Measurements from ENCODE around the gene PPIE. TPM values are rescaled to one million over a fixed set of nuclear protein-coding genes. Genes with fewer than 3 reads are reported as not detected.

The PPIE gene
- polyA plus RNA-seq (2013, experiment 1 of 2) = 30.7 TPM
- polyA plus RNA-seq (2013, experiment 2 of 2) = 30.4 TPM

DNA sequence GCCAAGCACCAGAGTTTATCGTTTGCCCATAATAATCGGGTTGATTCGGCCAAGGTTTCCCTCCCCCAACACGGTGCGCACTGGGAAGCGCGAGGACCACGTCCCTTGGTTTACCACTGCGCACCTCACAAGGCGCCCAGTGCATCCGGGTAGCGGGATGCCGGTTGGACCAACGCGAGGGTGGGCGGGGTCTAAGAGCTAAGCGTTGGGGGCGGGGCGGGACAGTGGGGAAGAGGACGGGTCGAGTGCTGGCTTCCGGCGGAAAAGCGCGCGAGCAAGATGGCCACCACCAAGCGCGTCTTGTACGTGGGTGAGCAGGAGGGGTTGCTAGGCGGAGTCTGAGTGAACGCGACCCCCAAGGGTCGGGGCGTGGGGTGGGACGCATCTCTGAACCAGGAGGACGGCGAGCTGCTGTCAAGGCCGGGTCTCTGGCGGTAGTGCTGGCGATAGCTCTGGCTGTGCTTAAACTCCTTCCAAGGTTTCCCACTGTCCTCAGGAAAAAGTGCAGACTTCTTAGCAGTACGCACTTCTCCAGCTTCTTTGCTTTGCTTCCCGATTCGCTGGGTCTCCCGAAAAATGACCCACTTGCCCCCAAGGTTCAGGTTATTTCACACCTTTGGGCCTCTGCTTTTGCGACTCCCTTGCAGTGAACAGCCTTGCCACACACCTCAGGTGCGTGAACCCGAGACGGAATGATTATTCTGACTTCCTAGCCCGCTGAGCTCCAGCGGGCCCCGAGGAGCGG is at the start of gene PPIE:
TSS of gene PPIE (plus strand) at position 261 of the 745 bp plus-strand sequence. CDS start at position 280, 19 bp downstream.
- Histone ChIP-seq H3K36me3 (ENCODE audit: control insufficient read depth in 1 of 2, insufficient read depth in 2 of 2, low read depth in 1 of 2, low read length in 2 of 2) (peaks cover 8 to 39% of the 10 kb centered on the region in 2 experiments), H3K23ac (ENCODE audit: low read length in 2 of 2) (no peak within 1 kb of the TSS), H2AK5ac (ENCODE audit: low read length, severe bottlenecking) (no peak within 1 kb of the TSS), H2BK15ac (ENCODE audit: low read depth, poor library complexity, severe bottlenecking) (peak within 1 kb of the TSS; percentile 60), H3K4me2 (ENCODE audit: low read length, poor library complexity, severe bottlenecking) (peak within 1 kb of the TSS; percentile 75), H4K8ac (ENCODE audit: low read length) (peak within 1 kb of the TSS; percentile 86), H3K27ac (ENCODE audit: low read length, poor library complexity, severe bottlenecking) (peak within 1 kb of the TSS; percentile 21), H4K91ac (ENCODE audit: low read length) (peak within 1 kb of the TSS; percentile 48), H3K4me1 (ENCODE audit: control insufficient read depth, insufficient read depth, low read depth, low read length) (peaks cover 6% of the 10 kb centered on the region), H3K9me3 (ENCODE audit: control insufficient read depth, low read length) (no peaks in the 10 kb centered on the region), H2BK120ac (ENCODE audit: low read depth, low read length) (no peak within 1 kb of the TSS), H3K9ac (ENCODE audit: low read length) (peak within 1 kb of the TSS; percentile 91), H2BK5ac (ENCODE audit: low read depth, low read length, poor library complexity, severe bottlenecking) (no peak within 1 kb of the TSS), H3K27me3 (ENCODE audit: control insufficient read depth in 1 of 2, insufficient read depth in 1 of 2, low read length in 2 of 2) (peaks cover 20 to 23% of the 10 kb centered on the region in 2 experiments), H3K14ac (ENCODE audit: low read length in 2 of 2) (peak within 1 kb of the TSS in 1 of 2 experiments; percentile 89), H2BK12ac (ENCODE audit: low read length in 2 of 2) (no peak within 1 kb of the TSS), H3K4me3 (ENCODE audit: insufficient read depth in 1 of 2, low read depth in 1 of 2, low read length in 2 of 2) (peak within 1 kb of the TSS; percentile 74 to 95), H3K4ac (ENCODE audit: low read depth in 1 of 2, low read length in 2 of 2) (peak within 1 kb of the TSS; percentile 42 to 85), H3K18ac (ENCODE audit: low read depth in 1 of 2, low read length in 2 of 2) (peak within 1 kb of the TSS; percentile 60 to 95), H3K79me1 (replicated peaks; ENCODE audit: low read length, poor library complexity, severe bottlenecking) (peaks cover 24% of the 10 kb centered on the region), H2AFZ (ENCODE audit: low read depth, low read length) (peak within 1 kb of the TSS; percentile 91)
- DNase-seq = peak; percentile 86
- 1% methylated on average over 52 of the region's 52 CpGs for WGBS

DNA sequence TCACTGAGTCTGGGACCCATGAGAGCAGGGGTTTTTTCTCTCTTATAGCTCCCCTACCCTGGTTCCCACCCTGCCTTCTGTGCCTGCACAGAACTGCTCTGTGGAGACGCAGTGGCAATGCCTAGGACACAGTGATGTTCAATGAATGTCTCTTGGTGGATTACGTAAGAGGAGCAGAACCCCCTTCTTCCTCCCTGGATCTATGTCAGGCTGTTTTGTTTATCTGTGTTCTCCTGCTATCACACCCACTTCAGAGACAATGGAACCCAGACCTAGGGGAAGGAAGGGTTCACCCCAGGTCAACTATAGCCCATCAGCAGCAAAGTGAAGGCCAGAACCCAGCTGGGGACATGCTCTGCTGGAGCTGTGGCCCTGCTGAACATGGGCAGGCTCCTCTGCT is 49.5 kb upstream of the PPIE start:
- Histone ChIP-seq H3K36me3 (ENCODE audit: control insufficient read depth in 1 of 2, insufficient read depth in 2 of 2, low read depth in 1 of 2, low read length in 2 of 2) (no peaks in the 10 kb centered on the region), H3K4ac (ENCODE audit: low read depth in 1 of 2, low read length in 2 of 2) (no peak overlapping the region), H3K18ac (ENCODE audit: low read depth in 1 of 2, low read length in 2 of 2) (no peak overlapping the region), H3K27me3 (ENCODE audit: control insufficient read depth in 1 of 2, insufficient read depth in 1 of 2, low read length in 2 of 2) (peaks cover 89 to 94% of the 10 kb centered on the region in 2 experiments), H4K91ac (ENCODE audit: low read length) (no peak overlapping the region), H3K79me1 (replicated peaks; ENCODE audit: low read length, poor library complexity, severe bottlenecking) (no peaks in the 10 kb centered on the region), H2AK5ac (ENCODE audit: low read length, severe bottlenecking) (no peak overlapping the region), H3K9ac (ENCODE audit: low read length) (no peak overlapping the region), H4K8ac (ENCODE audit: low read length) (no peak overlapping the region), H3K27ac (ENCODE audit: low read length, poor library complexity, severe bottlenecking) (no peak overlapping the region), H2BK15ac (ENCODE audit: low read depth, poor library complexity, severe bottlenecking) (no peak overlapping the region), H2BK120ac (ENCODE audit: low read depth, low read length) (no peak overlapping the region), H3K4me2 (ENCODE audit: low read length, poor library complexity, severe bottlenecking) (no peak overlapping the region), H3K4me1 (ENCODE audit: control insufficient read depth, insufficient read depth, low read depth, low read length) (peaks cover 14% of the 10 kb centered on the region), H3K9me3 (ENCODE audit: control insufficient read depth, low read length) (no peaks in the 10 kb centered on the region), H3K14ac (ENCODE audit: low read length in 2 of 2) (no peak overlapping the region), H2BK5ac (ENCODE audit: low read depth, low read length, poor library complexity, severe bottlenecking) (no peak overlapping the region), H3K4me3 (ENCODE audit: insufficient read depth in 1 of 2, low read depth in 1 of 2, low read length in 2 of 2) (no peak overlapping the region), H2AFZ (ENCODE audit: low read depth, low read length) (no peak overlapping the region), H2BK12ac (ENCODE audit: low read length in 2 of 2) (no peak overlapping the region), H3K23ac (ENCODE audit: low read length in 2 of 2) (no peak overlapping the region)
- DNase-seq = no peak
- WGBS = 67% methylated on average over 2 of the region's 2 CpGs

DNA sequence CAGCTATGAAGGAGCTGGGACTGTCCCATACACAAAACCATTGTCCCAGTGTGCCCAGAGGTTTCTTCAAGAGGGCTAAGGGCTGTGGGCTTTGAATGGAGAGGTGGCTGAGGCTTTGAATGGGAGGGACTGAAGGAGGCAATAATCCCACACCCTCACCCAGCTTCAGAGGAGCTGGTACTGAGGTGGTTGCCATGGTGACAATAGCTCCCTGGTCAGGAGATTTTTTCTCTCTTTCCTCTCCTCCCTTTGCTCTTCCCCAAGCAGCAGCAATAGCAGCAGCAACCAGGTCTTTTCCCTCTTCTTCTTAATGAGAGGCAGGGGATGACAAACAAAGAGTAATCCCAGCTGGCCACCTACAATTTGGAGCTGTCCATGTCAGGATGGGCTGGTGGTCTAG is 49.0 kb upstream of the PPIE start:
- Histone ChIP-seq H3K27me3 (ENCODE audit: control insufficient read depth in 1 of 2, insufficient read depth in 1 of 2, low read length in 2 of 2) (peaks cover 89 to 94% of the 10 kb centered on the region in 2 experiments), H3K23ac (ENCODE audit: low read length in 2 of 2) (no peak overlapping the region)

DNA sequence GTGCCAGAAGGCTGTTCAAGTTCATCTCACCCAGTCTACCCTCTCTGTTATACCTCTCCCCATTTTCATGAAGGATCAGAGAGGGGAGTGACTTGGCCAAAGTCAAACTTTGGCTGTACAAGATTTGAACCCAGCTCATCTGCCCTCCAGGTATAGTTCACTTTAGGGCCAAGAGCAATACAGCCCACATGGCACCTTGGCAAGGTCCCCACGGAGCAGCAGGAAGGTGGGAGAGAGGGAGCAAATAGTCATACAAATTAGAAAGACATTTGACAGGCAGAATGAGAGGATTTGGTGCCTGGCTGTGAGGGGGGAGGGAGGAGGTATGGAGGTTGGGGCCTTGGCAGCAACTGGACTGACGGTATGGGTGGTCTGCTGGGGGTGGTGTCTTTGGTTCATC is 48.5 kb upstream of the PPIE start:
- H3K4me1 ChIP-seq (ENCODE audit: control insufficient read depth, insufficient read depth, low read depth, low read length) = peaks cover 14% of the 10 kb centered on the region
- H2BK12ac ChIP-seq (ENCODE audit: low read length in 2 of 2) = no peak overlapping the region
- peak overlapping the region in 1 of 2 experiments; percentile 14 for H3K23ac ChIP-seq (ENCODE audit: low read length in 2 of 2)
- H3K79me1 ChIP-seq (replicated peaks; ENCODE audit: low read length, poor library complexity, severe bottlenecking) = no peaks in the 10 kb centered on the region
- no peak overlapping the region for H2BK120ac ChIP-seq (ENCODE audit: low read depth, low read length)
- no peak overlapping the region for H3K4ac ChIP-seq (ENCODE audit: low read depth in 1 of 2, low read length in 2 of 2)
- peaks cover 89 to 94% of the 10 kb centered on the region in 2 experiments for H3K27me3 ChIP-seq (ENCODE audit: control insufficient read depth in 1 of 2, insufficient read depth in 1 of 2, low read length in 2 of 2)
- H3K9me3 ChIP-seq (ENCODE audit: control insufficient read depth, low read length) = no peaks in the 10 kb centered on the region
- no peak overlapping the region for H2BK5ac ChIP-seq (ENCODE audit: low read depth, low read length, poor library complexity, severe bottlenecking)
- DNase-seq = no peak
- no peak overlapping the region for H2AFZ ChIP-seq (ENCODE audit: low read depth, low read length)
- no peak overlapping the region for H3K27ac ChIP-seq (ENCODE audit: low read length, poor library complexity, severe bottlenecking)
- H2BK15ac ChIP-seq (ENCODE audit: low read depth, poor library complexity, severe bottlenecking) = no peak overlapping the region
- 17% methylated on average over 2 of the region's 2 CpGs for WGBS
- H3K4me3 ChIP-seq (ENCODE audit: insufficient read depth in 1 of 2, low read depth in 1 of 2, low read length in 2 of 2) = no peak overlapping the region
- no peak overlapping the region for H4K91ac ChIP-seq (ENCODE audit: low read length)
- H3K18ac ChIP-seq (ENCODE audit: low read depth in 1 of 2, low read length in 2 of 2) = no peak overlapping the region
- H3K36me3 ChIP-seq (ENCODE audit: control insufficient read depth in 1 of 2, insufficient read depth in 2 of 2, low read depth in 1 of 2, low read length in 2 of 2) = no peaks in the 10 kb centered on the region
- H4K8ac ChIP-seq (ENCODE audit: low read length) = no peak overlapping the region
- H2AK5ac ChIP-seq (ENCODE audit: low read length, severe bottlenecking) = no peak overlapping the region
- no peak overlapping the region for H3K14ac ChIP-seq (ENCODE audit: low read length in 2 of 2)
- no peak overlapping the region for H3K4me2 ChIP-seq (ENCODE audit: low read length, poor library complexity, severe bottlenecking)
- H3K9ac ChIP-seq (ENCODE audit: low read length) = no peak overlapping the region

More for the DNA sequence above, 49.0 kb upstream of the PPIE start:
- no peak for DNase-seq
- Histone ChIP-seq H3K27ac (ENCODE audit: low read length, poor library complexity, severe bottlenecking) (no peak overlapping the region), H3K18ac (ENCODE audit: low read depth in 1 of 2, low read length in 2 of 2) (no peak overlapping the region), H3K9ac (ENCODE audit: low read length) (no peak overlapping the region), H4K91ac (ENCODE audit: low read length) (no peak overlapping the region), H2BK120ac (ENCODE audit: low read depth, low read length) (no peak overlapping the region), H2BK12ac (ENCODE audit: low read length in 2 of 2) (no peak overlapping the region), H3K36me3 (ENCODE audit: control insufficient read depth in 1 of 2, insufficient read depth in 2 of 2, low read depth in 1 of 2, low read length in 2 of 2) (no peaks in the 10 kb centered on the region), H3K4me3 (ENCODE audit: insufficient read depth in 1 of 2, low read depth in 1 of 2, low read length in 2 of 2) (no peak overlapping the region), H3K4ac (ENCODE audit: low read depth in 1 of 2, low read length in 2 of 2) (no peak overlapping the region), H3K79me1 (replicated peaks; ENCODE audit: low read length, poor library complexity, severe bottlenecking) (no peaks in the 10 kb centered on the region), H4K8ac (ENCODE audit: low read length) (no peak overlapping the region), H3K14ac (ENCODE audit: low read length in 2 of 2) (no peak overlapping the region), H3K4me1 (ENCODE audit: control insufficient read depth, insufficient read depth, low read depth, low read length) (peaks cover 14% of the 10 kb centered on the region), H3K9me3 (ENCODE audit: control insufficient read depth, low read length) (no peaks in the 10 kb centered on the region), H3K4me2 (ENCODE audit: low read length, poor library complexity, severe bottlenecking) (no peak overlapping the region), H2BK15ac (ENCODE audit: low read depth, poor library complexity, severe bottlenecking) (no peak overlapping the region), H2AK5ac (ENCODE audit: low read length, severe bottlenecking) (no peak overlapping the region), H2AFZ (ENCODE audit: low read depth, low read length) (no peak overlapping the region), H2BK5ac (ENCODE audit: low read depth, low read length, poor library complexity, severe bottlenecking) (no peak overlapping the region)
